SU-DHL-6 (cell line): ENCODE measurements around the gene CBFB.
"Not testable (repeated sequence)": the region's sequence is repeated elsewhere in the genome, so short reads cannot be mapped to it uniquely, and the experiment has no call there.

Experiments used
- H2AFZ ChIP-seq: fragments of 200-600 bp; sonication (generic); 2 replicates; pipeline ENCODE4 v1.6.1; 2014; ENCODE audit warnings: low read depth, mild to moderate bottlenecking, moderate library complexity, mixed read lengths, antibody characterized with exemption, low read length; ENCODE audit not compliant: severe bottlenecking
- H3F3A ChIP-seq: fragments of 200-600 bp; shearing (Covaris generic); 2 replicates; pipeline ENCODE4 v1.6.0; 2016; ENCODE audit warnings: antibody characterized with exemption, mild to moderate bottlenecking; ENCODE audit not compliant: insufficient read depth
- H3K27ac ChIP-seq: fragments of 200-600 bp; sonication (generic); 2 replicates; pipeline ENCODE4 v1.5.1; 2016; ENCODE audit warnings: low read depth, mild to moderate bottlenecking, low read length, moderate library complexity, mixed read lengths
- H3K27me3 ChIP-seq: fragments of 200-600 bp; sonication (generic), shearing (Covaris generic); 2 replicates; pipeline ENCODE4 v1.6.0; 2014; ENCODE audit warnings: mild to moderate bottlenecking, low read length
- H3K36me3 ChIP-seq: fragments of 200-600 bp; sonication (generic); 2 replicates; pipeline ENCODE4 v1.6.1; 2014; ENCODE audit warnings: mild to moderate bottlenecking, low read length, mixed read lengths
- H3K4me2 ChIP-seq: fragments of 300-600, 200-600 bp; shearing (Covaris generic), sonication (generic); 2 replicates; pipeline ENCODE4 v1.6.0; 2014; ENCODE audit warnings: low read length, low read depth, mild to moderate bottlenecking; ENCODE audit not compliant: poor library complexity, severe bottlenecking
- H3K4me3 ChIP-seq: fragments of 200-600 bp; sonication (generic); 2 replicates; pipeline ENCODE4 v1.5.1; 2014; ENCODE audit warnings: antibody characterized with exemption, low read length, mild to moderate bottlenecking, mixed read lengths; ENCODE audit not compliant: insufficient read depth, poor library complexity, severe bottlenecking
- H3K79me2 ChIP-seq: fragments of 200-600 bp; sonication (generic); 2 replicates; pipeline ENCODE4 v1.6.1; 2014; ENCODE audit warnings: mild to moderate bottlenecking, low read length, moderate library complexity; ENCODE audit not compliant: insufficient read depth
- H3K9ac ChIP-seq: fragments of 200-600 bp; sonication (generic); 2 replicates; pipeline ENCODE4 v1.7.0; 2014; ENCODE audit warnings: mild to moderate bottlenecking, low read length
- H3K9me2 ChIP-seq: fragments of 200-600 bp; sonication (generic); replicated peaks from 2 replicates; pipeline ENCODE4 v1.6.1; 2014; ENCODE audit warnings: low read length; ENCODE audit not compliant: insufficient read depth
- H3K9me3 ChIP-seq: fragments of 200-600 bp; sonication (generic); 2 replicates; pipeline ENCODE4 v1.6.1; 2014; ENCODE audit warnings: low read length, mixed read lengths; ENCODE audit not compliant: insufficient read depth
- H4K20me1 ChIP-seq: fragments of 200-600 bp; sonication (generic); 2 replicates; pipeline ENCODE4 v1.6.1; 2014; ENCODE audit warnings: low read depth, mild to moderate bottlenecking, antibody characterized with exemption, low read length, moderate library complexity, mixed read lengths
- EZH2phosphoT487 ChIP-seq: fragments of 200-600 bp; sonication (generic), shearing (Covaris generic); conservative IDR thresholded peaks from 2 replicates; pipeline ENCODE4 v1.6.1; 2018; ENCODE audit warnings: mild to moderate bottlenecking, antibody characterized with exemption, low read length, moderate library complexity, mixed read lengths
- TF ChIP-seq, protein P1 (sequence below): fragments of 200-600 bp; sonication (generic); IDR thresholded peaks from one replicate; pipeline ENCODE4 v1.5.1; 2017; ENCODE audit warnings: antibody characterized with exemption, mild to moderate bottlenecking, low read length, moderate library complexity; ENCODE audit not compliant: insufficient read depth, poor library complexity, severe bottlenecking

The CBFB gene

GRCh38 chr16:67116388-67117311 is 87.7 kb downstream of the CBFB start:
- H3K4me2 ChIP-seq: no peak overlapping the region
- H3K9me2 ChIP-seq: no peaks in the 10 kb centered on the region
- no peak overlapping the region for H3K4me3 ChIP-seq
- H3K27ac ChIP-seq: no peak overlapping the region
- no peaks in the 10 kb centered on the region for H4K20me1 ChIP-seq
- no peaks in the 10 kb centered on the region for H3K27me3 ChIP-seq
- no peak overlapping the region for H2AFZ ChIP-seq
- H3F3A ChIP-seq: 0 out of 2 replicates have a peak, but pooled peaks cover 4% of the 10 kb centered on the region
- H3K9ac ChIP-seq: no peak overlapping the region
- H3K36me3 ChIP-seq: no peaks in the 10 kb centered on the region
- H3K79me2 ChIP-seq: peaks cover 31% of the 10 kb centered on the region
- TF ChIP-seq, protein P1, sequence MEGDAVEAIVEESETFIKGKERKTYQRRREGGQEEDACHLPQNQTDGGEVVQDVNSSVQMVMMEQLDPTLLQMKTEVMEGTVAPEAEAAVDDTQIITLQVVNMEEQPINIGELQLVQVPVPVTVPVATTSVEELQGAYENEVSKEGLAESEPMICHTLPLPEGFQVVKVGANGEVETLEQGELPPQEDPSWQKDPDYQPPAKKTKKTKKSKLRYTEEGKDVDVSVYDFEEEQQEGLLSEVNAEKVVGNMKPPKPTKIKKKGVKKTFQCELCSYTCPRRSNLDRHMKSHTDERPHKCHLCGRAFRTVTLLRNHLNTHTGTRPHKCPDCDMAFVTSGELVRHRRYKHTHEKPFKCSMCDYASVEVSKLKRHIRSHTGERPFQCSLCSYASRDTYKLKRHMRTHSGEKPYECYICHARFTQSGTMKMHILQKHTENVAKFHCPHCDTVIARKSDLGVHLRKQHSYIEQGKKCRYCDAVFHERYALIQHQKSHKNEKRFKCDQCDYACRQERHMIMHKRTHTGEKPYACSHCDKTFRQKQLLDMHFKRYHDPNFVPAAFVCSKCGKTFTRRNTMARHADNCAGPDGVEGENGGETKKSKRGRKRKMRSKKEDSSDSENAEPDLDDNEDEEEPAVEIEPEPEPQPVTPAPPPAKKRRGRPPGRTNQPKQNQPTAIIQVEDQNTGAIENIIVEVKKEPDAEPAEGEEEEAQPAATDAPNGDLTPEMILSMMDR: no peak
- no peak for TF ChIP-seq EZH2phosphoT487
- H3K9me3 ChIP-seq: no peaks in the 10 kb centered on the region

DNA sequence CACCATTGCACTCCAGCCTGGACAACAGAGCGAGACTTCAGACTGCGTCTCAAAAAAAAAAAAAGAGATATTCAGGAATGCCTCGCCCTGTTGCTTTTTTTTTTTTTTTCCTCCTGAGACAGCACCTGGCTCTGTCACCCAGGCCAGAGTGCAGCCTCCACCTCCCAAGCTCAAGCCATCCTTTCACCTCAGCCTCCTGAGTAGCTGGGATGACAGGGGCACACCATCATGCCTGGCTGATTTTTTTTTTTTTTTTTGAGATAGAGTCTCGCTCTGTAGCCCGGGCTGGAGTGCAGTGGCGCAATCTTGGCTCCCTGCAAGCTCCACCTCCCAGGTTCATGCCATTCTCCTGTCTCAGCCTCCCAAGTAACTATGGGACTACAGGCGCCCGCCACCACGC is 88.8 kb downstream of the CBFB start:
- Histone ChIP-seq H3K27me3 (no peaks in the 10 kb centered on the region), H3K27ac (no peak overlapping the region), H3K4me3 (no peak overlapping the region), H3K79me2 (peaks cover 26% of the 10 kb centered on the region), H3F3A (0 out of 2 replicates have a peak, but pooled peaks cover 4% of the 10 kb centered on the region), H3K9ac (no peak overlapping the region), H2AFZ (no peak overlapping the region), H3K9me3 (no peaks in the 10 kb centered on the region), H3K36me3 (no peaks in the 10 kb centered on the region), H3K4me2 (no peak overlapping the region), H3K9me2 (no peaks in the 10 kb centered on the region), H4K20me1 (no peaks in the 10 kb centered on the region)
- TF ChIP-seq EZH2phosphoT487: no peak
- TF ChIP-seq, protein P1: no peak

- no peak overlapping the region for H2AFZ ChIP-seq
- no peak overlapping the region for H3K4me2 ChIP-seq
- no peaks in the 10 kb centered on the region for H4K20me1 ChIP-seq
- H3F3A ChIP-seq: 0 out of 2 replicates have a peak, but pooled peaks cover 4% of the 10 kb centered on the region
- H3K79me2 ChIP-seq: peaks cover 14% of the 10 kb centered on the region
- no peak overlapping the region for H3K4me3 ChIP-seq
- no peaks in the 10 kb centered on the region for H3K9me2 ChIP-seq
- TF ChIP-seq, protein P1: no peak
- H3K27me3 ChIP-seq: no peaks in the 10 kb centered on the region
- no peak overlapping the region for H3K9ac ChIP-seq
- H3K36me3 ChIP-seq: no peaks in the 10 kb centered on the region
- no peaks in the 10 kb centered on the region for H3K9me3 ChIP-seq
- H3K27ac ChIP-seq: no peak overlapping the region
Measured at GRCh38 chr16:67120025-67120424, 91.1 kb downstream of the CBFB start.

DNA sequence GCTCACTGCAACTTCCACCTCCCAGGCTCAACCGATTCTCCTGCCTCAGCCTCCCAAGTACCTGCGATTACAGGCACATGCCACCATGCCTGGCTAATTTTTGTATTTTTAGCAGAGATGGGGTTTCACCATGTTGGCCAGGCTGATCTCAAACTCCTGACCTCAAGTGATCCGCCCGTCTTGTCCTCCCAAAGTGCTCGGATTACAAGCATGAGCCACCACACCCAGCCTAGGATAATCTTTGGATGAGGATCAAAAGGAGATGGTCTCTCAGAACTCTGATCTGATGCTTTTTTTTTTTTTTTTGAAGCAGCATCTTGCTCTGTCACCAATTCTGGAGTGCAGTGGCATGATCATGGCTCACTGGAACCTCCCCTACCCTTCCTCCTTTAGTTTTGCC is 93.8 kb downstream of the CBFB start:
- H4K20me1 ChIP-seq, H3F3A ChIP-seq: not testable (repeated sequence)

More for the DNA sequence above, 93.8 kb downstream of the CBFB start:
- H3K27me3 ChIP-seq, H3K4me2 ChIP-seq, H3K79me2 ChIP-seq, H3K9me3 ChIP-seq, H3K36me3 ChIP-seq, H3K27ac ChIP-seq, H2AFZ ChIP-seq, H3K9me2 ChIP-seq, H3K9ac ChIP-seq, H3K4me3 ChIP-seq: not testable (repeated sequence)
